ENCODE measurements around the gene NUDT3.
"Not testable (repeated sequence)": the region's sequence is repeated elsewhere in the genome, so short reads cannot be mapped to it uniquely, and the experiment has no call there.

NUDT3 gene

DNA sequence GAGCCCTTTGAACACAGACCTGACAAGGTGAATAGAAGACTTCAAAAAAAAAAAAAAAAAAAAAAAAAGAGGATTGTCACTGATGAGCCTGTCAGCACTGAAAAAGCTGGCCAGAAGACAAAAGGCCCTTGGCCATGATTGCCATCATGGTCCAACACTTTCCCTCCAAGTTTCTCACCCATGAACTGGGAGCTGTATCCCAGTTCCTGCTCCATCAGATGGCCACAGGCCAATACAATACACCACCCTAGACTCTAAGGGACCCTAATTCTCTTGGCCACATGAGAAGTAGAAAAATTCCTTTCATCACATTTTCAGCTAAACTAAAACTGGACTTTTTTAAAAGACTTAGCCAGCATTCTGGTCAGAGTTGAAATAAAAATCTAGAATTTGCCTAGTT is 50.2 kb downstream of the NUDT3 start:
- no peak for DNase-seq

DNA sequence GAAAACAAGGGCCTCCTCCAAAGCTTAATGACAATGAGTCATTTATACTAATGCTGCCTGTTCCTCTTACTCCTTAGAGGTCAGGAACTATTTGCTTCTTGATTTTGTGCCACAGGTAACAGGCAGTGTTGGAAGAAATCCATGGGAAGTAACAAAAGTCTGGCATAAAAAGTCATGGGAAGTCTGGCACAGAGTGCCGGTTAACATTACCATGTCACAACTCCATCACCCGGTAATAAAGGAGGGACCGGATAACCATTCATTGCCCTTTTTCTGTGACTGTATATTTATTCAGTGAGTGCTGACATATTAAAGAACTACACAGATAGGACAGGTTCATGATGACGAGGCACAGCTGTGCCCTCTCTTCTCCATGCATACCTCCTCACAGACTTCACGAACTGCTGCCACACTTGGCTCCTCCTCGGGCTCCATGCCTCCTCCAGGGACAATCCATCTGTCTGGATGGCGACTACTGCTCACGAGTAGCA is 50.9 kb downstream of the NUDT3 start:
- DNase-seq, result peak in 3 of 4 experiments; percentile 31 to 64 (median 54)

DNA sequence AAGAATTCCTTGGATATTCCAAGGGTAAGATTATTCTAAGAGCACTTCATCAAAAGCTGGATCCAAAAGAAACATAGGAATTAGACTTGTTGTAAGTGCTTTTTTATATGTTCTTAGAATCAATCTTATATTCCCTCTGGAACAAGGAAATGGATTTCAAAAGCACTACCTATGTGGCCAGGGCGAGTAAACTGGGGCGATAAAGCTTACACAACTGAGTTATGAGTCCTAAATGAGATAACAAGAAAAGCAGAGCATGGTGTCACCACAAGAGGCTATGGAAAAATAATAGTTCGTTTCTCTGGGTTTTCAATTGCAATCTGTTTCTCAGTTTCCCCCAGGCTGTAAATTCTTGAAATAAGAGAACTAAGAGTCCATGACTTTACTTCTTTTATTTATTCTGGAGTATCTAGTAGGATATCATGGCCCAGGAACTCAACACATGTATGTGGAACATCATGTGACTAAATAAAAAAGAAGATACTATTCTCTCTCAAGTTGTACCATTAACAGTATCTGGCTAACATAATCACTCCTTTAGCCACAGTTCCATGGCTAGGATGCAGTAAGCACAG is 51.5 kb downstream of the NUDT3 start:
- DNase-seq, result no peak

DNA sequence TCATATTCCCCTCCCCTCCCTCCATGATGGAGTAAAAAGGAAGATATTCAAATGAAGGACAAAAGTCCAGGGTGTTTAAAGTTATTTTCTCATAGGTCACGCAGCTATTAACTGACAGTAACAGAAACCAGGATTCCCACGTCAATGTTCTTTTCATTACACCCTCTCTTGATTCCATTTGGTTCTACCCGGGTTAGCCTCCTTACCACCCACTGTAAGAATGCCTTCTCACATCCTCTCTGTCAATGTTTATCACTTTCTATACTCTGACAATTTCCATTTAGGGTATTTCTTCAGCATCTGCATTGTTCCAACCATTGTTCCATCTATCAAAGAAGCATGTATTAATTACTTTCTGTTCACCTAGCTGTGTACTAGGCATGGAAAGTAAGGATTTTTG is 52.1 kb downstream of the NUDT3 start:
- DNase-seq, result no peak

DNA sequence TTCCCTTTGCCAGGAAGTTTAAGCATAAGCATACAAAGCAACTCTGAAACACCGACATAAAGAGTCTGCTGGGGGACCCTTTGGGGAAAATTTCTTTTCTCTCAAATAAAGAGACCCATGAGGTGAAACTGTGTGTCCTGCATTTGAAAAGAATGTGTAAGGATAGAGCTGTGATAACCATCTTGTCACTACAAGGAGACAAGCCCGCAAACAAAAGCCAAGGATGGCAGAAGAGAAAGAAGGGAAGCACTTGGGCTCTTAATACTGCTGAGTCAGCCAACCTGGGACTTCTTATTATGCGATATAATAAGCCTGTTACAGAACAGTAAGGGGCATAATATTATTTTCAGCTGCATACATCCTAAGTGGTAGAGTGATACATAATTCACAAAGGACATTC is 52.5 kb downstream of the NUDT3 start:
- DNase-seq, result no peak

DNA sequence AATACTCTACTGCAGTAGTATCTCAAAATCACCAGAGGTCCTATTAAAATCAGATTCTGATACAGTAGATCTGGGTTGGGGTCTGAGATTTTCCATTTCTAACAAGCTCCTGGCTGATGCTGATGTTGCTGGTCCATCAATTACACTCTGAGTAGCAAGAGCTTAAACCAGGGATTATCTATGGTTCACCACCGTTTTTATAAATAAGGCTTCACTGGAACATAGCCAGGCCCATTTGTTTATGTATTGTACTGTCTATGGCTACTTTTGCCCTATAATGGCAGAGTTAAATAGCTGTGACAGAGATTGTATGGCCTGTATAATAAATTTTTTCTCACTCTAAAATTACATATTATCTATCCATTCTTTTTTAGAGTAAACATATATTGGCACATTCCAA is 53.0 kb downstream of the NUDT3 start:
- DNase-seq, result no peak

DNA sequence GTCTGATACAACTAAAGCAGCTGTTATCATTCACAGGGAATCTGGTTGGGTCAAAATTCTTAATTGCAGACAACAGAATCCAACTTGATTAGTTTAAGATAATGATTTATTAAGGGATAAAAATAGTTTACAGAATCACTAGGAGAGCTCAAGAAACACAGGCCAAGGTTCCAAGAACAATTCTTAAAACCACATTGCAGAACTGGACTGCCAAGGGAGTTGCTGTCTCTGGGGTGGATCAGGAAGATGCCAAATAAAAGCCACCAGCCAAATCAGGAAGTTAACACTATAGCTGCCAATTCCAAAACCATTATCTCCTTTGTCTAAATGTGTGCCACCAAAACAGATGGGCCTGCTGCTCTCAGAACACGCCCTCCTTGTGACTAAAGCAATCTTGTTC is 53.7 kb downstream of the NUDT3 start:
- DNase-seq, result peak; percentile 28 to 54 (median 36)

DNA sequence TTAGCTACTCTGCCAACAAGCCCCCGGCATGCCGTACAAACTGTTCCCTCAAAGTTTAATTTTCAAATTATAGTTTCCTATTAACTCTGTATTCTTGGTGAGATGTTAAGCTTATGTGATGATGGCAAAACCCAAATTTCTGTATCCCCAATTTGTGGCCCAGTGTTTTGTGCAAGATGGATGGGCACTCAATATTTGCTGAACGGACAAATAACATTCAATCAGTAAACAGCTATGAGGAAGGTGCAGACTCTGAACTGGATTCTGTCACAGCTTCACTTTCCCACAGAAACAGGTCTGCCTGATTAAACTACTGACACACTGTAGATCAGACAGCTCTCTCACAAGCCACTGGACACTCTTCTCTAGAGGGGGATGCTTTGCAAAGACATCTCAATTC is 54.1 kb downstream of the NUDT3 start:
- no peak for DNase-seq

DNA sequence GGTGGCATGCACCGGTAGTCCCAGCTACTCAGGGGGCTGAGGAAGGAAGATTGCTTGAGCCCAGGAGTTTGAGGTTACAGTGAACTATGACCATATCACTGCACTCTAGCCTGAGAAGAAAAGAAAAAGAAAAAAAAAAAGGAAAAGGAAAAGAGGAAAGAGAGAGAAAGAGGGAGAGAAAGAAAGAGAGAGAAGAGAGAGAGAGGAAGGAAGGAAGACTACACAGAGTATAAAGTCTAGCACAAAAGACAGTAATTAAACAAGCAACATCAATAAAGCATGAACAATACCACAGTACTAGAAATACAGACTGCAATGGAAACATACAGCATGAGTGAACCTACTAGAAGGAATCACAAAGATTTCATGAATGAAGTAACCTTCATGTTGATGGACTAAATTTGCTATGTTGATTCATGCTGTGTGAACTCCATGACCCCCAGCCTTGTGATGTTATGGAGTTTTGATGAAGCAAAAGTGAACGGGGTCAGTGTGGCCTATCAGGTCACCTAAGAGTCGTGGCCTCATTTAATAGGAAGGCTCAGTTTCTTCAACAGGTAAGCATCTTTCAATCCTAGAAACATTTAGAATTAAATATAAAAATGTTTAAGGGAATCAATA is 57.6 kb downstream of the NUDT3 start:
- peak in 1 of 4 experiments; percentile 30 for DNase-seq

DNA sequence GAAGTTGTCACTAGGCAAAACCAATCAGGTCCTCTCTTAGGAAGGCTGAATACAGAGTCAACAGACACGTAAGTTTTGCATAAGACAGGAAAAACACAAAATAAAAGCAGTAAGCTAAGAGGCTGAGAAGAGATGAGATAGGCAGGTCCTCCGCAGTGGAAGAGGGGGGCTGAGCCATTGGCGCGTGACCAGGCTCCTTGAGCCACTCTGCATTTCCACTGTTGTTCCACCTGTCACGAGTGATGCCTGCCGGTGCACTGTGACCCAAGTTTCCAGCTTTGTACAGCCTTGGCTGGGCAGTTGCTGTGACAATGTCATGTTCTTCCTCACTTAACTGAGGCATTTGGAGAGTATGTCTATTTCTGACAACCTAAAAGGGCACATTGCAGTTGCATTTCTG is 58.6 kb downstream of the NUDT3 start:
- DNase-seq, result no peak

DNA sequence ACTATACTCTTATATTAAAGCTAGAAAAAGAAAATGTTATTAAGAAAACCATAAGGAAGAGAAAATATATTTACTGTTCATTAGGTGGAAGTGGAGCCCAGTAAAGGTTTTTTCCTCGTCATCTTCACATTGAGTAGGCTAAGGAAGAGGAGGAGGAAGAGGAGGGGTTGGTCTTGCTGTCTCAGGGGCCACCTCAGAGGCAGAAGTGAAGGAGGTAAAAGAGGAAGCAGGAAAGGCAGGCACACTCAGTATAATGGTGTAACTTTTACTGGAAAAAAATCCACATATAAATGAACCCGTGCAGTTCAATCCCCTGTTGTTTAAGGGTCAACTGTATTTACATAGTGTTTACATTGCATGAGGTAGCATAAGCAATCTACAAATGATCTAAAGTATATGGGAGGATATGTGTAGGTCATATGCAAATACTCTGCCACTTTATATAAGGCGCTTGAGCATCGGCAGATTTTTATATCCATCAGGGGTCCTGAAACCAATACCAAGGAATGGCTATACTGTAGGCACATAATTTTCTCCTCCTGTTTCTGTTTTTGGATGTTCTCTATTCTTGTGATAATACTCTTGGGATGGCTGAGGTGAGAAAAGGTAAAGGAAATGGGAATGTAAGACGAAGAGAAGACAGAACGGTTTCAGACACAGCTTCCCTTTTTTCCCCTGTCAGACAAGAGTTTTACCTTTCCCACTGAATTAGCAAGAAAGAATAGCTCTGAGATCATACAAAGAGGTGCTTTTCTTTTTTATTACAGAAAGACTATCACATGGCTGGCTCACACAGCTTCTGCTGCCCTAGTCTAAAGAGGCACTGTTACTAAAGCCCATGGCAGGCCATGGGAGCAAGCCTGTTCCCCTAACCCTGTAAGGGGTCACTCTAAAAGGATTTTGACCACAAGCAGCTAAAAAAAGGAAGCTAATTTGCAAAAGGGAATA is 59.9 kb downstream of the NUDT3 start:
- DNase-seq, result peak; percentile 68 to 88 (median 78)

DNA sequence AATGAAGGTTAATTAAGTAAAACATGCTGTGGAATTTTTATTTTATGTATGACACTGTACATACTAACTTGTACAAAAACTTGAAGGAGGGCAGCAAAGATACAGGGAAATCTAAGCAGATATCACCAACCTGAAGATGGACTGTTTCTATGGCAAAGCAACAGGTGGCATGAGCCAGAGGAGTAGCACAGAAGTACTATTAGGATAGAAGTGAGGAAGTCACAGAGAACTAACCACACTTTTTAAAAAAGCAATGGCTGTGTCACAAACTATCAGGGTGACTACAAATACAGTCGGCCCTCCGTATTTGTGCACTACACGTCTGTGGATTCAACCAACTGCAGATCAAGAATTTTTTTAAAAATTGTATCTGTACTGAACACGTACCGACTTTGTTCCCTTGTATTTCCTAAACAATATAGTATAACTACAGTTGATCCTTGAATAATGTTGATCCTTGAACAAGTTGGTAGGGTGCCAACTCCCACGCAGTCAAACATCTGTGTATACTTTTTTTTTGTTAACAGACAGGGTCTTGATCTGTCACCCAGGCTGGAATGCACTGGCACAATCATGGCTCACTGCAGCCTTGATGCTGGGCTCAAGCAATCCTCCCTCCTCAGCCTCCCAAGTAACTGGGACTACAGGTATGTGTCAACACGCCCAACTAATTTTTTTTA is 61.0 kb downstream of the NUDT3 start:
- no peak for DNase-seq

DNA sequence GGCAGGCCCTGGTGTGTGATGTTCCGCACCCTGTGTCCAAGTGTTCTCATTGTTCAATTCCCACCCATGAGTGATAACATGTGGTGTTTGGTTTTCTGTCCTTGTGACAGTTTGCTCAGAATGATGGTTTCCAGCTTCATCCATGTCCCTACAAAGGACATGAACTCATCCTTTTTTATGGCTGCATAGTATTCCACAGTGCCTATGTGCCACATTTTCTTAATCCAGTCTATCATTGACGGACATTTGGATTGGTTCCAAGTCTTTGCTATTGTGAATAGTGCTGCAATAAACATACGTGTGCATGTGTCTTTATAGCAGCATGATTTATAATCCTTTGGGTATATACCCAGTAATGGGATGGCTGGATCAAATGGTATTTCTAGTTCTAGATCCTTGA is 62.7 kb downstream of the NUDT3 start:
- not testable (repeated sequence) for DNase-seq

DNA sequence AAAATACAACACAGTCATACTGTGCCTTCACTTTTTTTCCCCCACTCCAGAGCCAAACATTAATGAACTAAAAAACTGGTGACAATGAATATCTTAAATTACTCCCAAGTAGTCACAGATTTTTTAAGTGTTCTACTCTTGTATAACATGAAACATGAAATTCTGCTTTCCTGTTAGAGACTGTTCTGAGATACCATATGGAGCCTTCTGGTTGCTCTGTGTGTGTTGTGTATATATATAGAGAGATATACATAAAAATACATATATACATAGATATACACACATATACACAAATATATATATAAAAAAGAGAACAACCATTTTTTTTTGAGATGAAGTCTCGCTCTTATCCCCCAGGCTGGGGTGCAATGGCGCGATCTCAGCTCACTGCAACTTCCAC is 63.5 kb downstream of the NUDT3 start:
- no peak for DNase-seq

DNA sequence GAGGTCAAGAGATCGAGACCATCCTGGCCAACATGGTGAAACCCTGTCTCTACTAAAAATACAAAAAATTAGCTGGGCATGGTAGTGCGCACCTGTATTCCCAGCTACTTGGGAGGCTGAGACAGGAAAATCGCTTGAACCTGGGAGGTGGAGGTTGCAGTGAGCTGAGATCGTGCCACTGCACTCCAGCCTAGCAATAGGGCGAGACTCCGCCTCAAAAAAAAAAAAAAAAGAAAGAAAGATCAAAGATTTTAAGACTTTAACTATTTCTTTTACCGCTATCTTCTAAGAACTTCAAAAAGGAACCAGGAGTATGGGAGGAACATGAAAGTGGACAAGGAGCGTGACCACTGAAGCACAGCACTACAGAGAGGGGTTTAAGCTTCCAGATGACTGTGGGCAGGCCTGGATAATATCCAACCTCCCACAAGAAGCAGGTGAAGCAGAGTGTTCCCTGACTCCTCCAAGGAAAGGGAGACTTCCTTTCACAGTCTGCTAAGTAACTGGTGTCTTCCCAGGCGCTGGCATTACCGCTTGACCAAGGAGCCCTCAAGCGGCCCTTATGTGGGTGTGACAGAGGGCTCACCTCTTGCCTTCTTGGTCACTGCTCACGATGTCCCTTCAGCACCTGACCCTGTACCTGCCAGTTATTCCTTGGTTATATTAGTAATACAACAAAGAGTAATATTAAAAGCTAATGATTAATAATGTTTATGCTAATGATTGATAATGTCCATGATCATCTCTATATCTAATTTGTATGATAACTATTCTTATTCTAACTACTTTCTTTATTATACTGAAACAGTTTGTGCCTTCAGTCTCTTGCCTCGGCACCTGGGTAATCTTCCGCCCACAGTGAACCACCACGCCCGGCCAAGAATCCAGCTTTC is 64.9 kb downstream of the NUDT3 start:
- DNase-seq, result not testable (repeated sequence)

DNA sequence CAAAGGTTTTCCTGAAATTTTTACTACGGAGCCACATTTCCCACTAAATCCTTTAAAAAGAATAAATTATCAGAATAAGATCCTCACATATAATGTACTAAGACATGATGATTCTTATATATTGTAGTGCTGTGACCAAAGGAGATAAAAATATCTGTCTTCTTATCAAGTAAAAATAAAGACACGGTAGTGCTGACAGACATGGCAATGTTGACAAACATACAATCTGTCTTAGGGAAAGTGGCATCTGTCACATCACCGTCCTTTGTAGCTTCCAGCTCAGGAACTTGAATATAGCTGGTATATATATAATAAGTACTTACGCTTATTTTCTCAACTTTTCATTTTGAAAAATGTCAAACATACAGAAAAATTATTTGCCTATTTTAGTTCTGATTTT is 66.8 kb downstream of the NUDT3 start:
- DNase-seq, result no peak

DNA sequence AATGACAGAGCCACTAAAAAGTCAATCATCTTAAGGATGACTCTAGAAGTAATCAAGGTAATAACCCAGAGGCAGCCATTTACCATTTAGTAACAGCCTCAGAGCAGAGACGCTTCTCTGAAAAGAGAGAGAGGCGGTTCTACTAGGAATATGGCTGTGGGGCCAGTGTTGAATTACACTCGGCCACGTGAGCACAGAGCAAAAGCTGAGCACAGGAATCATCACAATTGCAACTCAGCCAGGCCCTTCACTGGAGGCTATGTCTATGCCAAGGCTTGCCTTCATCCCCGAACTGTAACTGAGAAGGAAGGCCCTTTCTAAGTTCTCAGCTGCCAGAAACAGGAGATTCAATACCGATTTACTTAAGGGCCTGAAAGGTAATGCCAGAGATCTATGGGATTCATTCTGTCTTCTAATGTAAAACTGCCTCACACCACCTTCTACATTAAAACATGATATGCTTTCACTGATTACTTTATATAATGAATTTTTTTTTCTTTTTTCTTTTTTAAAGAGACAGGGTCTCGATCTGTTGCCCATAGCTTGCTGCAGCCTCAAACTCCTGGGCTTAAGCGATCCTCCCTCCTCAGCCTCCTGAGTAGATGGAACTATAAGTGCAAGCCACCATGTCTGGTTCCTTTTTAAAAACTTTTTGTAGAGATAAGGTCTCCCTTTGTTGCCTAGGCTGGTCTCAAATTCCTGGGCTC is 67.6 kb downstream of the NUDT3 start:
- no peak for DNase-seq

DNA sequence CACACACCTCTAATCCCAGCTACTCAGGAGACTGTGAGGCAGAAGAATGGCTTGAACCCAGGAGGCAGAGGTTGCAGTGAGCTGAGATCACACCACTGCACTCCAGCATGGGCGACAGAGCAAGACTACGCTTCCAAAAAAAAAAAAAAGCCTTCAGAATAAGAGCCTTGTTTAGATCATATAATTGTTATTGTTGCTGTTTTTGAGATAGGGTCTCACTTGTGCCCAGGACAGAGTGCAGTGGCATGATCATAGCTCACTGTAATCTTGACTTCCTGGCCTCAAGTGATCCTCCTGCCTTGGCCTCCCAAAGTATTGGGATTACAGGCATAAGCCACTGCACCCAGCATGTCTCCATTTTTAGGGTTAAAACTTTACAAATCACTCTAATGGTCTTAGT is 68.2 kb downstream of the NUDT3 start:
- DNase-seq, result not testable (repeated sequence)

DNA sequence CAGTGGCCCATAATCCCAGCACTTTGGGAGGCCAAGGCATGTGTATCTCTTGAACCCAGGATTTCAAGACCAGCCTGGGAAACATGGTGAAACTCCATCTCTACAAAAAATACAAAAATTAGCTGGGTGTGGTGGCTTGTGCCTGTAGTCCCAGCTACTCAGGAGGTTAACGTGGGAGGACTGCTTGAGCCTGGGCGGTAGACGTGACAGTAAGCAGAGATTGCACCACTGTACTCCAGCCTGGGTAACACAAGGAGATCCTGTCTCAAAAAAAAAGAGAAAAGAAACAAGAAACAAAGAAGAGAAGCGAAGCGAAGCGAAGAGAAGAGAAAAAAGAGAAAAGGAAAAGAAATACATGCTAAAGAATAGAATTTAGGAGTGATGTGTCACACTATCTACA is 69.2 kb downstream of the NUDT3 start:
- DNase-seq, result peak in 3 of 4 experiments; percentile 45 to 52 (median 51)

DNA sequence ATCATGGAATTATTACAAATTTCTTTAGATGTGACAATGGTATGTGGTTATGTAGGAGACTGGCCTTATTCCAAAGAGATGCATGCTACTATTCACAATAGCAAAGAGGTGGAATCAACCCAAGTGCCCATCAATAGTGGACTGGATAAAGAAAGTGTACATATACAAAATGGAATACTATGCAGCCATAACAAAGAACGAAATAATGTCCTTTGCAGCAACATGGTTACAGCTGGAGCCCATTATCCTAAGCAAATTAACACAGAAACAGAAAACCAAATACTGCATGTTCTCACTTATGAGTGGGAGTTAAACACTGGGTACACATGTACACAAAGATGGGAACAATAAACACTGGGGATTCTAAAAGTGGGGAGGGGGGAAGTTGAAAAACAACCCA is 69.7 kb downstream of the NUDT3 start:
- no peak for DNase-seq

DNA sequence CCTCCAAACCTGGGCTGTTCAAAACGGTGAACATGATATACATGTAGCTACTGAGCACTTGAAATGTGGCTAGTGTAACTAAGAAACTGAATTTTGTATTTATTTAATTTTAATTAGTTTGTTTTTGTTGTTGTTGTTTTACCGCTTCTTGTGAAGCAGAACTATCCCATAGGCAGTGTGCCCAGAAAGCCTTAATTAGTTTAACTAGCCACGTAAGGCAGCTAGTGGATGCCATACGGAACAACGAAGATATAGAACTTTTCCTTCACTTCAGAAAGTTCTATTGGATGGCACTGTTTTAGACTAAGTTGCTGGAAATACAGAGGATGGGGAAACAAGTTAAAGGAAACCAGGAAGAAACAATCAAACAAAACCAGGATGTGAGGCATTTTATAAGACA is 70.6 kb downstream of the NUDT3 start:
- no peak for DNase-seq

Measured in suppressor macrophage (primary cell).